Brain pericyte (primary cell): Measurements from ENCODE around the gene SDF4.

ENCODE experiments used
- DNase-seq: peaks from one replicate; pipeline ENCODE4 v3.0.0-alpha.2; 2012; ENCODE audit warnings: low read depth, low spot score

Gene SDF4

GRCh38 chr1:1212780-1213344, 18.9 kb downstream of the SDF4 start:
- no peak for DNase-seq

GRCh38 chr1:1211541-1212441, 20.0 kb downstream of the SDF4 start:
- no peak for DNase-seq

- no peak for DNase-seq
These were observed 20.9 kb downstream of the SDF4 start for GRCh38 chr1:1210726-1211540.

GRCh38 chr1:1208713-1209433, 22.9 kb downstream of the SDF4 start:
- DNase-seq: no peak

- no peak for DNase-seq
These were observed 24.3 kb downstream of the SDF4 start for GRCh38 chr1:1207571-1207892.

- no peak for DNase-seq
These were observed 24.8 kb downstream of the SDF4 start for GRCh38 chr1:1206966-1207531.

GRCh38 chr1:1206376-1206965, 25.3 kb downstream of the SDF4 start, which contains the start of gene TNFRSF18:
TNFRSF18 (minus strand) TSS chr1:1206592; CDS start chr1:1206571, 21 bp downstream.
- no peak for DNase-seq

GRCh38 chr1:1205769-1206375, 25.9 kb downstream of the SDF4 start:
- no peak for DNase-seq

- DNase-seq: no peak
These were observed 26.6 kb downstream of the SDF4 start for GRCh38 chr1:1204998-1205768.

- DNase-seq: no peak
These were observed 27.3 kb downstream of the SDF4 start for GRCh38 chr1:1204425-1204920.

GRCh38 chr1:1203561-1204424, 28.0 kb downstream of the SDF4 start:
- no peak for DNase-seq

GRCh38 chr1:1202831-1203560, 28.8 kb downstream of the SDF4 start:
- no peak for DNase-seq

GRCh38 chr1:1200876-1201810, 30.7 kb downstream of the SDF4 start:
- no peak for DNase-seq

GRCh38 chr1:1199961-1200875, 31.6 kb downstream of the SDF4 start:
- DNase-seq: no peak

- no peak for DNase-seq
These were observed 32.5 kb downstream of the SDF4 start for GRCh38 chr1:1199141-1199960.
